ENCODE results near the gene RPN1.
"Not testable (repeated sequence)": the region's sequence is repeated elsewhere in the genome, so short reads cannot be mapped to it uniquely, and the experiment has no call there.

RPN1 gene

DNA sequence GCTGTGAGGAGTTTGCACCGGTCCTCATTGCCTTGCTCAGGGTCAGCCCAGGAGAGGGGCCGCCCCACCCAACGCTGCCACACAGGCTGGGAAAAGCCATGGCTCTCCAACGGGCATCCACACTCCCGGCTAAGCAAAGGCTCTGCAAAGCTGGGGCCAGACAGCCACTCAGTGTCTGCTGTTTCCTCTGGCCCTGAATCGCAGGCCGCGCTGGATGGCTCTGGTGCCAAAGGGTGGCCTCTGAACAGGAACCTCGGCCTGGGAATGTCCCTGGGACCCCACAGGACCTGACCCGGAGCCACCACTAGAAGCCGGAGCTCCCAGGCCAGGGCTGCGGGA is 42.9 kb downstream of the RPN1 start:
- DNase-seq, result no peak

DNA sequence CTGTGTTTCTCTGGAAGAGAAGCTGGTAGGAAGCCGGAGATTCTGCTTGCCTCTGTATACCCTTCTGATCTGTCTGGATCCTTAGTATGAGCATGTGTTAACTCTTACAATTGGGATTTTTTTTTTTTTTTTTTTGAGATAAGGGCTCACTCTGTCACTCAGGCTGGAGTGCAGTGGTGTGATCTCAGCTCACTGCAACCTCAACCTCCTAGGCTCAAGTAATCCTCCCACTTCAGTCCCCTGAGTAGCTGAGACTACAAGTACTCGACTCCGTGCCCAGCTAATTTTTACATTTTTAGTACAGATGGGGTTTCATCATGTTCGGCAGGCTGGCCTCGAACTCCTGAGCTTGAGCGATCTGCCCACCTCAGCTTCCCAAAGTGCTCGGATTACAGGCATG is 44.5 kb downstream of the RPN1 start:
- no peak for DNase-seq

DNA sequence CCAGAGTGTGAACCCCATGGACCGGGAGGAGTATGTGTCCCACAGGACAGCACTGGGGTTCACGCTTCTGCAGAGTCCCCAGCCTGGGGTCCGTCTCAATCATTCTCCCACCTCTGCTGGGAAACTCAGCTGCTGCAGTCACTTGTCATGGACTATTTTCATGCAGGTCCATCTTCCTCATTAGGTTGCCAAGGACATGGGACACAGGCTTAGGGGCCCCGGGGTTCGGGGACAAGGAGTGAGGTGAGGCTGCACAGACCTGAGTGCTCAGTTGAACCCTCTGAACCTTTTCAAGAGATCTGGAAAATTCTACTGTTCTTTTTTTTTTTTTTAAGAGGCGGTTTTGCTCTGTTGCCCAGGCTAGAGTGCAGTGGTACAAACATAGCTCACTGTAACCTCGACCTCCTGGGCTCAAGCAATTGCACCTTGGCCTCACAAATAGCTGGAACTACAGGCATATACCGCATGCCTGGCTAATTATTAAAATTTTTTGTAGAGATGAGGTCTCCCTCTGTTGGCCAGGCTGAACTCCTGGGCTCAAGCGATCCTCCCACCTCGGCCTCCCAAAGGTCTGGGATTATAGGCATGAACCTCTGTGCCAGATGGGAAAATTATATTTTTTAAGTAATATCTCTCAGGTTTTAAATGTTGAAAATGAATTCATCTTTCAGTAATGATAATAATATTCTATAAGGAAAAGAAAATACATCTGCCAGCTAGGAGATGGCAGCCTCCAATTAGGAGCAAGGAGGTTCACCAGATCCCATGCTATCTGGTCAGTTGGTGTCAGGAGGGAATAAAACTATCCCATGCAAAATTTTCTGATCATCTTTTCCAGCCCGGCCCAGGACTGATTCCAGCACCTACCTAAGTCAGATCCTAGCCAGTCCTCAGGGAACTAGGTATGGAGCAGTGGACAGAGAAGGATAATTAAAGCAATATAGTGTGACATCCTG is 45.2 kb downstream of the RPN1 start:
- no peak for DNase-seq

DNA sequence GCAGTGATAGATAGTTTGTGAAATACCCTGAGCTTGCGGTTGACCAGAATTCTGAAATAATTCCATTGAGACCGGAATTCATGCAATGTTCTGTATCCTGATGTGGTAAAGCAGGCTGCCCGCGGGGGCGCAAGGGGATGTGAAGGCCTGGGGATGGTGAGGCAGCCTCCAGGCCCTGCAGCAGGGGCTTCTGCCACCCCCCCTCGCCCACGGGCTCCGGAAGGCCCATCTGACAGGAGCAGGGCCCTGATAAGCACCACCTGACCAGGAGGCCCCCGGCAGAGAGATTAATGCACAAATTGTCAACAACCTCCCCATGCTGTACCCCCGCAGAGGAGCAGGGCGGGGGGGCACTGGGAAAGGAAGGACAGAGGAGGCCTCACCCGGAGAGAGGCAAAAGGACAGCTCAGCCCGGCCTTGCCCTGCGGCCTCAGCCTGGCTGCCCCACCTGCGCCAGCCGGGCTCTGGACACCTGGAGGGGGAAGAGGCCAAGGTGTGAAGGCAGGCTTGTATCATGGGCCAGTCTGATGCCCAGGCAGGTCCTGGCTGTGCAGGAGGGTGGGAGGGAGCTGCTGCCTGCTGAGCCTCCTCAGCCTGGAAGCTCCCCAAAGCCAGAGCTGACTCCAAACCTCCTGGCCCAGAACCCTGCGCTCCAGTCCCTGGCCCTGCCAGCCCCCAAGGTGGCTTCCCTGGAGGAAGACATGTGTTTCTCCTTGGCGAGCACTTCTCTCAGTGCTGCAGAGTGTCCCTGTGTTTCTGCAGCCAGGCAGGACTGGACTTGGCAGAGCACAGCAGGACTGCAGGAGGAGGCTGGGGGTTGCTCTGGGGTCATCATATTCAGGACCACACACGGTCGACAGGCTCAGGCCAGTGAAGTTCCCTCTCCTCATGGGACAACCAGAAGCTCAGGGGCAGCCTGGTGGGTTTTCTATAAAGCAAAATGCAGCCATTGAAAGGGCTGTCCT is 46.5 kb downstream of the RPN1 start:
- peak; percentile 17 for DNase-seq

DNA sequence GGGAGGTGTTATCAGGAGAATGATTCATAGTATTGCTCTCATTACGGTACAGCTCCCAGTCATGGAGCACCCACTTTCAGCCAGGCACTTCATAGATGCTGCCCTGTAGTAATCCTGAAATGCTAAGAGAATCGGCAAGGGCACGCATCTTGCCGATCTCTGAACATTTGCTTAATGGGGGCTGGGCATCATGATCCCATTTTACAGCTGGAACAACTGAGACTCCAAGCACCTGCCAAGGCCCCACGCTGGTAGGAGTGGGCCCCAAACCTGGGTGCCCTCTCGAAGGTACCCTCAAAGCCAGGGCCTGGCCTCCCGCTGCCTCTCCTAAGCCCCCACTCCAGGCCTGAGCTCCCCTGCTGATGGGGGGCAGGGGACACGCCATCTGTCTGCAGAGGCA is 47.3 kb downstream of the RPN1 start:
- no peak for DNase-seq

DNA sequence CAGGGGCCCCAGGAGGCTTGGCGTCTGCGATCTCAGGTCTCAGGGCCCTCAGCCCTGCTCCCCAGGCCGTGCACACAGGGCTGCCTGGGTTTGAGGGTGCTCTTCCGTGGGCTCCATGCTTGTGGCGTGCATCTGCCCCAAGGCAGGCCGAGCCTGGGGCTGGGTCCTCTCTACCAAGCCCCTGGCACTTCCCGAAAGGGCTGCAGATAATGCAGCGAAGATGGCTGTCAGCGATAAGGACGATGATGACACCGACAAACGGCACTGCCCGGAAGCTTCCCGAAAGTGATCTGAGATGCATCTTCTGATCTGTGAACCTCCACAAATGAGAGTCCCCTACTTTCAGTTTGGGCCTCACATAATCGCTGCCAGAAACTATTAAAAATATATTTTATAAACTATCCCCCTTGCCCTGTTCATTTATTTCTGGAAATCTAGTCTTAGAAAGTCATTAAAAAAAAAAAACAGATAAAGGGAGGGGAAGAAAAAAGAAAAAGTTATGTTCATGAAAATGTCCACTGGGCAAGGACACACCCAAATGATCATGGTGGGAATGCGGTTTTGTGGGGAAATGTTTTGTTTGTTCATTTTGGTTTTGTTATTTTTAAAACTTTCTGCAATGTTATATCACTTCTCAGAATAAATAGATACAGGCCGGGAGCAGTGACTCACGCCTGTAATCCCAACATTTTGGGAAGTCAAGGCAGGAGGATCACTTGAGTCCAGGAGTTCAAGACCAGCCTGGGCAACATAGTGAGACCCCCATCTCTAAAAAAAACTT is 51.5 kb downstream of the RPN1 start:
- DNase-seq, result no peak

DNA sequence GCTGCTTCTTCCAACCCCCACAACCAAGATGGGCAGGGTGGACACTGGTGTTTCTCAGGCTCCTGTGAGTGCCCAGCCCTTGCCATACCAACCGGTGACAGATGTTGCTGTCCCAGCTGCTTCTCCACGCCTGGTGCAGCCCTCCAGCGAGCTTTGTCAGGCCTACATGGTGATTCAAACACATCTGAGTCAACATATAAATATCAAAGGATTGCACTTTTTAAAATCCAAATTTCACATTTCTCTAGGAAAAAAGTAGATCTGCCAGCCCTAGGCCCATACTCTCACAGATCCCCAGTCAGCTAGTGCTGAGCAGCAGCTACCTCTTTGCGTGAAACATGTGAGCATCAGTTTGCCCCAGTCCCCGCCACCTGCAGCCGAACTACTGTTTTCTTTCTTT is 52.7 kb downstream of the RPN1 start:
- DNase-seq, result peak; percentile 16

DNA sequence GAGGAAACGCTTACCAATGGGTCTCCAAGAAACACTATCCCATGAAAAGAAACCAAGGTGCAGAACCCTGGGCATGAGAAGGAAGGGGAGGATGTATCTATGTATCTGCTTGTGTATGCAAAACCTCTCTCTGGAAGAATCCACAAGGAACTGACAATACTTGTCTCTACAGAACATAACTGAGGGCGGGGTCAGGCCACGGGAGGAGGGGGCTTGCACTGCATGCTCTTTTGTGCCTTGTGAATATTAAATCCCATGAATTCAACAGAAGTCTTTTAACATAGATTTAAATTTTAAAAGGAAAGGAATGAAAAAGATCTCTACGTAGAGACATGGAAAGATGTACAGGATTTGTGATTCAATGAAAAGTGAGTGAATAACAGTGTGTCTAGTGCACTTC is 57.8 kb downstream of the RPN1 start:
- DNase-seq, result no peak

DNA sequence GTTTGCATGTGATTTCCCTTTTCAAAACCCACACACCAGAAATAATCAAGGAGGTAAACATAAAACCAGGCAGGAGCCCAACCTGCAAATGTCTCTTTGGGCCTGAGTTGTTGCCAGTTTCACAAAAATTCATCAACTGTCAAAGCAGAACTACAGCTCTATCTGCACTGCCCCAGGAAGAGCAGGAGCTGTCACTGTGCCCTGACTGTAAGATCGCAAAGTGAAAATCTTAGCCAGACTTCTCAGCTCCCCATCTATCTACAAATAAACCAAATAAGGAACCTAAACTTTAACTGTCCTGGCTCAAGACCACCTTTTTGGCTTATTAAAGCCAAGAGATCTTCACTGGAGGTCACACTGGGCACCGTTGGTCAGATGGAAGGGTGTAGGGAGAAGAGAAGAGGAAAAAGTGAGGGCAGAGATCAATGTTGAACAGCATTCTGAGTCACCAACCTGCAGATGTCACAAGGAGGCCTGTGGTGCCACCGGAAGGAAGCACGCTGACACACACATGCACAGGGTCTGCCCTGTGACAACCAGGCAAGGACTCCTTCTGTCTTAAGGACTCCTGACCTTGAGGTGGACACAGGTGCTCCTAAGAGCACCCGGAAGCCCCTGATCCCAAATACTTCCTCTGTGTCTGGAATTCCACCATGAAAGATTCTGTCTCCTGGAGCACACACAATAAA is 58.7 kb downstream of the RPN1 start:
- no peak for DNase-seq

DNA sequence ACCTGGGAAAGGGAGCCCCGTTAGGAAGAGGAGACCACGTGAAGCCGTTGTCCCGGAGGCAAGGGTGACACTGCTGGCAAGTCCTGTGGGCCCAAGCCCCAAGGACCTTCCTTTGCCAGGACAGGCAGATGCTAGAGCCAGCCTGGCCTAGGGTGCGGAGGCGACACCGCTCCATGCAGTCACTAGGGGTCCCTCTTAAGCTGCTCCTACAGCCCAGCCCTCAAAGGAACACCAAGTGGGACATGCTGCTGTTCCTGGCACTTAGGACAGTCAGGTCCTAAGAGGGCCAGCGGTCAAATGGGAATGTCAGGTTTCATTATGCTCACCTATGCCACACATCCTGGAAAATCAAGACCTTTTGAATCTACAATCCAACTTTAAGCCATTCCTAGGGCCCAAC is 59.7 kb downstream of the RPN1 start:
- no peak for DNase-seq

DNA sequence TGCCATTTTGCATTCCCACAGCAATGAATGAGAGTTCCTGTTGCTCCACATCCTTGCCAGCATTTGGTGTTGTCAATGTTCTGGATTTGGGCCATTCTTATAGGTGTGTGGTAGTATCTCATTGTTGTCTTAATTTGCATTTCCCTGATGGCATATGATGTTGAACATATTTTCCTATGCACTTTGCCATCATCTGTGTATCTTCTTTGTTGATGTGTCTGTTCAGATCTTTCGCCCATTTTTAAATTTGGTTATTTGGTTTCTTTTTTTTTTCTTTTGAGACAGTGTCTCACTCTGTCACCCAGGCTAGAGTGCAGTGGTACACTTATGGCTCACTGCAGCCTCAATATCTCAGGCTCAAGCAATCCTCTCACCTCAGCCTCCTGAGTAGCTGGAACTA is 60.6 kb downstream of the RPN1 start:
- not testable (repeated sequence) for DNase-seq

DNA sequence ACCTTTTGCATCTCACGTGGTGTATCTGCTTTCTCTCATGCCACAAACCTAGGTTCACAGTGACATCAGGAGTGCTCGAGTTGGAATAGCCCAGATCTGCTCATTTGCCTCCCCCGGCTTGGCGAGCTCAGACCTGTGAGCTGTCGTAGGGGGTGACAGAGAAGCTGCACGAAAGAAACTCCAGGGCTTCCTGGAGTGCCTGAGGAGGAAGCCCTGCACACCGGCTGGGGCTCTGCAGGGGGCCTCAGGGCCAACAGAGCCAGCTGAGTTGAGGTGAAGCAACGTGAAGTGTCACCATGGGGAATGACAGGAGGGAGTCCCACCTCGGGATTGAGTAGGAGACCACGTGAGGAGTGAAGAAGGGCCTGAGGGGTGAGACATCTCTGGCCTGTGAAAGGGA is 62.5 kb downstream of the RPN1 start:
- no peak for DNase-seq

DNA sequence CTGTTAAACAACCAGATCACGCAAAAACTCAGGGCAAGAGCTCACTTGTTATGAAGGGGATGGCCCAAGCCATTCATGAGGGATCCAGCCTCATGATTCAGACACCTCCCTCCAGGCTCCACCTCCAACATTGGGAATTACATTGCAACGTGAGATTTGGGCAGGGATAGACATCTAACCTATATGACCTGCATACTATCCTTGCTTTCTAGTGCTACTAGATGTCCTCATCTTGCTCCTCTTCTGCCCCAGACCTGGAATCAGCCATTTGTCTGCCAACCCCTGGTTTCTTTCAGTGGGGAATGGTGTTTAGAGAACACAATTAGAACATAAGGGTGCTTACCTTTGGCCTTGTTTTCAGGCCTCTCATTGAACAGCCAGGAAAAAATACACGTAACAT is 63.2 kb downstream of the RPN1 start:
- no peak for DNase-seq

DNA sequence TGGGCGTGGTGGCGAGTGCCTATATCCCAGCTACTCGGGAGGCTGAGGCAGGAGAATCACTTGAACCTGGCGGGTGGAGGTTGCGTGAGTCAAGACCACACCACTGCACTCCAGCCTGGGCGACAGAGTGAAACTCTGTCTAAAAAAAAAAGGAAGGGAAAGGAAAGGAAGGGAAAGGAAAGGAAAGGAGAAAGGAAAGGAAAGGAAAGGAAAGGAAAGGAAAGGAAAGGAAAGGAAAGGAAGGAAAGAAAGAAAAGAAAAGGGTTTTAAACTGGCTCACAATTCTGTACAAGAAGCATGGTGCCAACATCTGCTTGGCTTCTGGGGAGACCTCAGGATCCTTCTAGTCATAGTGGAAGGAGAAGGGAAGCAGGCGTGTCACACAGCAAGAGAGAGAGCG is 63.7 kb downstream of the RPN1 start:
- DNase-seq, result not testable (repeated sequence)

DNA sequence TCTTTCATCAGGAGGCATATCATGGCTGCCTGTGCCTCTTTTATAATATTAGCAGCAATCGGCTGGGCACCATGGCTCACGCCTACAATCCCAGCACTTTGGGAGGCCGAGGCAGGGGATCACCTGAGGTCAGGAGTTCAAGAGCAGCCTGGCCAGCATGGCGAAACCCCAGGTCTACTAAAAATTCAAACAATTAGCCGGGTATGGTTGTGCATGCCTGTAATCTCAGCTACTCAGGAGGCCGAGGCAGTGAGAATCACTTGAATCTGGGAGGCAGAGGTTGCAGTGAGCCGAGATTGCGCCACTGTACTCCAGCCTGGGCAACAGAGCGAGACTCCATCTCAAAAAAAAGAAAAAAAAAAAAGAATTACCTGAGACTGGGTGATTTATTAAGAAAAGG is 64.2 kb downstream of the RPN1 start:
- not testable (repeated sequence) for DNase-seq

DNA sequence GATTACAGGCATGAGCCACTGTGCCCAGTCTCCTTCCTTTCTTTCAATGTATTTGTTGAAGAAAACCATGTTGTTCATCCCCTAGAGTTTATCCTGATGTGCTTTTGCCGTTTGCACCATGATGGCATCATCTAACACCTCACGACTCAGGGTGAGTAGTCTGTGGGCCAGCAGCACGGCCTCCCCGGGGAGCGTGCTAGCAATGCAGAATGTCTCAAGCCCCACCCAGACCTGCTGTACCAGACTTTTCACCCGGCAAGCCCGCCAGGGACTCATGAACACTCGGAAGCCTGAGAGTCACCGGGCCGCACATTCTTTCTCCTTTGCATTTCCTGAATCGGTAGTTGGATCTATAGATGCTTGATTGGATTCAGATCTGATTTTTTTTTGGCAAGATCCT is 64.6 kb downstream of the RPN1 start:
- DNase-seq, result peak; percentile 47

DNA sequence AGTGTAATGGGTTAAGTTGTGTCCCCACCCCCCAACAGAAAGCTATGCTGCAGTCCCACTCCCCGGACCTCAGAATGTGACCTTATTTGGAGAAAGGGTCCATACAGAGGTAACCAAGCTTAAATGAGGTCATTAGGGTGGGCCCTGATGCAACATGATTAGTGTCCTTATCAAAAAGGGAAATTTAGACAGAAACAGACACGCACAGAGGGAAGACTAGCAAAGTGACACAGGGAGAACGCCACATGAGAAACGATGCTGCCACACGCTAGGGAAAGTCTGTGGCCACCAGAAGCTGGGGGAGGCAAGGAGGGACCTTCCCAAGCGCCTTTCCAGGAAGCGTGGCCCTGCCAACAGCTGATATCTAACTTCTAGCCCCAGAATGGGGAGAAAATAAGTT is 65.4 kb downstream of the RPN1 start:
- no peak for DNase-seq

DNA sequence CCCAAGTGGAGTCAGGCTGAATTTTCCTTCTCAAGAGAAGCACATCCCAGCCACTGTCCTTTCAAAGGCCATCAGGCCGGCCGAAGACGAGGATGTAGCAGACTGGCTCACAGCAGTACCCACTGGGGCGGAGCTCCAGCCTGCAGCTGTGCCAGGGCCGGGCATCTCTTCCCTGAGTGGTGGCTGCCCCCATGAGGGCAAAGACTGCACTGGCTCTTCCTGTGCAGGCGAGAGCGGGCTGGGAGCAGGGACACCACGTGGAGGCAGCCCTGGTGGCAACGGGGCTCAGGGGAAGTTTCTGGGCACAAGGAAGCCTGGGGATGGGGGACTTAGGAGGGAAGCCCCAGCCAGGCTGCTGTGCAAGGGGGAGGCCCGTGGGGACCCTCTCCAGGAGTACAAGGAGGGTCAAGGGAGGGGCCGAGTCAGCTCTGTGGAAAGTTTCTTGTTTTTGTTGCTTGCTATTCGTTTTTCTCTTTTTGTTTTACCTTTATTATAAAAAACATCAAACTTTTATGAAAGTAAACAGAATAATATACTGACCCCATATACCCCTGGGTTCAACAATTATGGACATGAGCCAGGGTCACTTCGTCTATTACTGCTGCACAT is 66.1 kb downstream of the RPN1 start:
- peak; percentile 72 for DNase-seq

DNA sequence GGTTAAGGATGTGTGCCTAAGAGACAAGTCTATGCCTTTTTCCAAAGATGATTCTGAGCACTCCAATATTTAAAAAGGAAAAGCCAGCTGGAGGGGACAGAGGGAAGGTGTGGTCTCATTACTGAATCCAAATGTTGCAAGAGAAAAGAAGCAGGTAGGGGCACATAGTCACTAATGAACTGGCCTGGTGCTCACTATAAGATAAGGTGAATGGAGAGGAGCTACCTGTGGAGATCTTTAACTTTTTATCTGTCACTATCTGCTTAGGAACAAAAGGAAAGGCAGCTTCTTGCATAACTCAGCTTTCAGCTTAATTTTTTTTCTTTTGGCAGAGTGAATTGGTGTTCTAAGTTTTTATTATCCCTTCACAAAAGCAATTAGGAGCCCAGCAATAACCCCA is 69.1 kb downstream of the RPN1 start:
- DNase-seq, result no peak

DNA sequence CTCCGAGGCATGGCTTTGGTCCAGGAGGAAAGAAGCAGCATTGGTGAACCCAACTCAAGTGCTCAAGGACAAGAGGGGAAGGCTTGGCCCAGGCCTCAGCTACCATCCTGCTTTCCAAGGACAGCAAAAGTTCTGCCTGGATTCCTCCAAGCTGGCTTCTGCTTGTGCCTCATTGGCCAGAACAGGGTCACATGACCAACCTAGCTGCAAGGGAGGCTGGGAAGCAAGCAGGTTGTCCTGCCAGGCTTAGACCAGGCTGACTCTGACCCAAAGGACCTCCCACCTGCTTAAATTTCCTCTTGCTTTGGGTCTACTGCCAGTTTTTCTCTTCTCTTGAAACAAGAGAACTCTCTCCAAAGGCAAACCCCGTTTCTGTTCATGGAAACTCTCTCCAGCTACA is 70.7 kb downstream of the RPN1 start:
- DNase-seq, result no peak

DNA sequence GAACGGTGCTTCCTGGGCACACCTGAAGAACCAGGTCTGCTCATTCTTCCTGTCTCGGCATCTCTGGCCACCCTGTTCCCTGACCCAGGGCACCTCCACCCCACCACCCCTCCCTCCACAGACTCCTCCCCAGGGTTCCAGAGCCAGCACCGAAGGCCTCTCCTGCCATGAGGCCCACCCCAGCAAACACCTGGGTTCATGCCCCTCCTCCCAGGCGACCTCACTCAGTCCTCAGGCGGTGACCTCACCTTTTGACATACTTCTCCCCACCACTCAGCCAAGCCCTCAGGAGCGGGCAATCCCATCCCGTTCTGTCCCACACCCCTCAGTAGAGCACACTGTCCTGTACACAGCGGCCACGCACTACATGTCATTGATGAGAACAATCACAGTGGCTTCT is 72.3 kb downstream of the RPN1 start:
- no peak for DNase-seq

DNA sequence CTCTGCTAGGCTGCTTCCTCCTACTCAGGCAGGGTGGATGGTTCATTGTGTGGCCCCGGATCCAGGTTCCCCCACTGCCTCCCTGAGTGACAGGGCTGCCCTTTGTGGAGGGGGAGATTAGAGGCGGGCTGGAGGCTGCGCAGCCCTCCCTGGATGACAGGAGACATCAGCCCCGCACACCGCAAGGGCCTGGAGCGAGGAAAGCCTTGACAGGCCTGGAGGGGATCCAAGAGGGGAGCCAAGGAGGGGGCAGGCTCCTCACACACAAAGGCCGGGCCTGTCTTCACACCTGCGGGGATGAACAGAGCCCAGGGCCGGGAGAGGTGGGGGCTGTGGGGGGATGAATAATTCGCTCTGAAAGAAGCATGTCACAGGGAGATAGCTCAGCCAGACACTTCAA is 72.9 kb downstream of the RPN1 start:
- no peak for DNase-seq
